SU-DHL-6 (cell line): Measurements from ENCODE around the gene ID2.

Experiments used
- CTCF ChIP-seq: fragments of 200-600 bp; sonication (generic); IDR thresholded peaks from one replicate; pipeline ENCODE4 v1.5.1; 2017; ENCODE audit warnings: antibody characterized with exemption, mild to moderate bottlenecking, low read length, moderate library complexity; ENCODE audit not compliant: insufficient read depth, poor library complexity, severe bottlenecking
- EZH2phosphoT487 ChIP-seq: fragments of 200-600 bp; sonication (generic), shearing (Covaris generic); conservative IDR thresholded peaks from 2 replicates; pipeline ENCODE4 v1.6.1; 2018; ENCODE audit warnings: mild to moderate bottlenecking, antibody characterized with exemption, low read length, moderate library complexity, mixed read lengths

DNA sequence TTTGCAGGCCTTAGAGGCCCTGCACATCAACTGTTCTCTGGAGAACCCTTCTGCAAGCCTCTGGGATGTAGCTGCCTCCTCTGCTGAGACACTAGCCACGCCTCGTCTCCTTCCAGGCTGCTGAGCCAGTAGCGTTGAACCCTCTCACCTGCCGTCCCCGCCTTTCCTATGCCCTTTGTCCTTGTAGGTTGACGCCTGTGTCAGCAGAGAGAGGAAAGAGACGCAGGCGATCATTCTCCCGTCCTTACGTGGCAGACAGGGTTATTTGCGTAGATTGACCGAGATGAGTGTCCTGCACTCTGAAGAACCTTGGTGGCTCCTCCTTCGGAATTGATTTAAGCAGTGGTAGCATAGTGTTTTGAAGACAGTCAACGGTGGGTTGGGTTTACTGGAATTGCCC, 27.8 kb downstream of the ID2 start:
- no peak for TF ChIP-seq CTCF
- no peak for TF ChIP-seq EZH2phosphoT487
